ENCODE results near the gene SLC34A1. TPM values are rescaled to one million over a fixed set of nuclear protein-coding genes. Genes with fewer than 3 reads are reported as not detected.

The SLC34A1 gene
- total and polyA plus RNA-seq, 2 of the 13 experiments (the other 11 are each of a cell fraction or from before 2014, with no cell fraction given), result 0.03 to 0.20 TPM

GRCh38 chr5:177428574-177429217 is 44.5 kb downstream of the SLC34A1 start:
- Histone ChIP-seq H3K4me2 (ENCODE audit: low read depth, low read length) (peak overlapping the region; percentile 95; the same call in 1 of the 2 replicates), H3K9ac (ENCODE audit: insufficient read depth, low read depth, low read length) (no peak overlapping the region), H3K27me3 (ENCODE audit: control insufficient read depth in 1 of 2, insufficient read depth in 2 of 2, low read length in 2 of 2) (peaks cover 0 to 9% of the 10 kb centered on the region in 2 experiments; a peak in 1 of 5 replicates), H2AFZ (ENCODE audit: low read length) (no peak overlapping the region), H4K20me1 (ENCODE audit: insufficient read depth, low read length) (no peaks in the 10 kb centered on the region), H3K79me2 (ENCODE audit: insufficient read depth, low read length) (peaks cover 14% of the 10 kb centered on the region), H3K4me3 (replicated peaks in 1 of 3; ENCODE audit: insufficient read depth in 1 of 3, low read depth in 2 of 3, low read length in 3 of 3) (no peak overlapping the region), H3K4me1 (ENCODE audit: insufficient read depth, low read length) (peaks cover 43% of the 10 kb centered on the region), H3K36me3 (replicated peaks in 1 of 2; ENCODE audit: control insufficient read depth in 1 of 2, insufficient read depth in 2 of 2, low read length in 2 of 2) (peaks cover 9 to 17% of the 10 kb centered on the region in 2 experiments; a peak in 3 of 5 replicates), H3K27ac (ENCODE audit: extremely low read length, insufficient read depth, low read length) (no peak overlapping the region), H3K9me3 (ENCODE audit: low read length) (no peaks in the 10 kb centered on the region)
- no peak for ATAC-seq
- in situ Hi-C loops (cut with HindIII; ENCODE audit: extremely low pct_ligation_motif_present, low pct_unique_long_range_greater_than_20kb) (no loop called here), intact Hi-C loops (cut with micrococcal nuclease; ENCODE audit: unreplicated experiment) (no loop called here)
- FAIRE-seq, result no peak
- TF ChIP-seq POLR2G (IDR thresholded peaks at IDR 0.05; ENCODE audit: low read depth, low read length), result peak; percentile 16
- no peak for TF ChIP-seq ZNF101 (CRISPR knock-in tag; IDR thresholded peaks at IDR 0.05; ENCODE audit: borderline replicate concordance, low read depth)
- 0 out of 2 replicates have a peak, but pooled peaks have one; percentile 21 for TF ChIP-seq ZNF75D (CRISPR knock-in tag; IDR thresholded peaks at IDR 0.05; ENCODE audit: borderline replicate concordance)
- no TSS peak for BruUV-seq (replicated peaks)
- no peak for DNase-seq (ENCODE audit: low spot score)
- POLR2A ChIA-PET, result interaction anchor here (0.7 to 1.3 kb wide), 3 partner anchors 14 to 119 kb away, joined by 3 to 4 read pairs (median 4); no protein-coding TSS in a partner anchor
- CTCF ChIA-PET (ENCODE audit: low intra/inter-chr PET ratio, low total read pairs), result no interaction called here
- 94% methylated on average over 8 of the region's 10 CpGs for WGBS (ENCODE audit: low lambda C conversion rate)

- peaks cover 14 to 22% of the 10 kb centered on the region in 2 experiments; a peak in 4 of 5 replicates for H3K36me3 ChIP-seq (replicated peaks in 1 of 2; ENCODE audit: control insufficient read depth in 1 of 2, insufficient read depth in 2 of 2, low read length in 2 of 2)
- no peak overlapping the region for H3K4me2 ChIP-seq (ENCODE audit: low read depth, low read length)
- FAIRE-seq (no peak), ATAC-seq (no peak), DNase-seq (ENCODE audit: low spot score) (no peak)
- H3K9ac ChIP-seq (ENCODE audit: insufficient read depth, low read depth, low read length), result no peak overlapping the region
- H3K4me3 ChIP-seq (replicated peaks in 1 of 3; ENCODE audit: insufficient read depth in 1 of 3, low read depth in 2 of 3, low read length in 3 of 3), result no peak overlapping the region
- H3K27ac ChIP-seq (ENCODE audit: extremely low read length, insufficient read depth, low read length), result no peak overlapping the region
- H3K27me3 ChIP-seq (ENCODE audit: control insufficient read depth in 1 of 2, insufficient read depth in 2 of 2, low read length in 2 of 2), result peaks cover 0 to 1% of the 10 kb centered on the region in 2 experiments; a peak in 1 of 5 replicates
- peaks cover 42% of the 10 kb centered on the region for H3K4me1 ChIP-seq (ENCODE audit: insufficient read depth, low read length)
- H3K79me2 ChIP-seq (ENCODE audit: insufficient read depth, low read length), result peaks cover 14% of the 10 kb centered on the region
- no TSS peak for BruUV-seq (replicated peaks)
- H2AFZ ChIP-seq (ENCODE audit: low read length), result no peak overlapping the region
- no peaks in the 10 kb centered on the region for H4K20me1 ChIP-seq (ENCODE audit: insufficient read depth, low read length)
- CTCF ChIA-PET (ENCODE audit: low intra/inter-chr PET ratio, low total read pairs), result no interaction called here
- no peaks in the 10 kb centered on the region for H3K9me3 ChIP-seq (ENCODE audit: low read length)
- WGBS (ENCODE audit: low lambda C conversion rate), result 94% methylated on average over 4 of the region's 6 CpGs
- in situ Hi-C loops (cut with HindIII; ENCODE audit: extremely low pct_ligation_motif_present, low pct_unique_long_range_greater_than_20kb), result no loop called here
- intact Hi-C loops (cut with micrococcal nuclease; ENCODE audit: unreplicated experiment), result no loop called here
- POLR2A ChIA-PET, result interaction anchor here (0.7 to 1.0 kb wide), 3 partner anchors 14 to 120 kb away, joined by 4 read pairs; no protein-coding TSS in a partner anchor
- TF ChIP-seq LBX2 (CRISPR knock-in tag; IDR thresholded peaks at IDR 0.05; ENCODE audit: borderline replicate concordance), result no peak
- no peak for TF ChIP-seq ZNF629 (CRISPR knock-in tag; conservative IDR thresholded peaks at IDR 0.05)
- TF ChIP-seq EHMT2 (IDR thresholded peaks at IDR 0.05; ENCODE audit: borderline replicate concordance, low read depth, low read length), result no peak
- no peak for TF ChIP-seq SIN3B (IDR thresholded peaks at IDR 0.05; ENCODE audit: low read length)
- no peak for TF ChIP-seq ZBTB10 (CRISPR knock-in tag; IDR thresholded peaks at IDR 0.05; ENCODE audit: borderline replicate concordance)
- TF ChIP-seq AKAP8 (CRISPR knock-in tag; IDR thresholded peaks at IDR 0.05), result 0 out of 2 replicates have a peak, but pooled peaks have one; percentile 46
Observed at GRCh38 chr5:177429248-177430040, 45.2 kb downstream of the SLC34A1 start.
